ENCODE measurements around the gene CHN2.

Gene CHN2

DNA sequence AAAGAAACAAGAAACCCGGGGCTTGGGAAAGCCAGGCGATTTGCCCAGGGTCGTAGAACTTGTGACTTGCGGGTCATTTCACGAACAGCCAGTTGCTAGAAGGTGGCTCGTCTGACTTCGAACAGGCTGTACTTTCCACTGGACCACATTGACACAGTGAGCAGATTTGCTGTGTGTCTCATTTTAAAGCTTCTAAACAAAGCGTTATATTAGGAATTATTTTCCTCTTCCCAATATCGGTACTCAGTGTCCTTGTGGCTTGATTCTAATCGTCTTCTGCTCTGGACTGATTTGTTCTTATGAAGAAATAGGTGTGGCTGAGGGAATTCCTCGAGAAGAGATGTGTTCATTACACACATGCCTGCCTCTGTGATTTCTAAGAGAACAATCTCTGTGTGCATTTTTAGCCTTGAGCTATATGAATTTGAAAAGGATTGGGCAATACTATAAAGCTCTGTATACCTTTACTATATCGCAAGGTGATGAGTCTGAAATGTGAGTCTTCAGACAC, 219.1 kb downstream of the CHN2 start:
- no peak for DNase-seq

DNA sequence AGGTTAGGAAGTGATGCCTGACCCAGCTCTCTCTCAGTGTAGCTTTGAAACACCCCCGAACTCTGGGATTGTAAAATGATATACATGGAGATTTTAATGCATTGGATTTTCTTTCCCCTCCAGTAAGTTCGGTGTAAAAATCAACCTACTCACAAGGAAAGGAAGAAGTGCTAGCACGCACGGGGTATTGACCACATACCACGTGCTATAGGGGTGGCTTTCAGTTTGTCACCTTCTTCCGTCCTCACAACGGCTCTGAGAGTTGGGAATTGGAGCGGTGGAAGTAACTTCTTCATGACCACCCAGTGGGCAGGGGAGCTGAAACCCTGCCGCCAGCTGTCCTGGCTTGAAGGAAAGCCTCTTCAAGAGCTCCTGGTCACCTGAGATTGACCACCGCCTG, 219.6 kb downstream of the CHN2 start:
- no peak for DNase-seq

DNA sequence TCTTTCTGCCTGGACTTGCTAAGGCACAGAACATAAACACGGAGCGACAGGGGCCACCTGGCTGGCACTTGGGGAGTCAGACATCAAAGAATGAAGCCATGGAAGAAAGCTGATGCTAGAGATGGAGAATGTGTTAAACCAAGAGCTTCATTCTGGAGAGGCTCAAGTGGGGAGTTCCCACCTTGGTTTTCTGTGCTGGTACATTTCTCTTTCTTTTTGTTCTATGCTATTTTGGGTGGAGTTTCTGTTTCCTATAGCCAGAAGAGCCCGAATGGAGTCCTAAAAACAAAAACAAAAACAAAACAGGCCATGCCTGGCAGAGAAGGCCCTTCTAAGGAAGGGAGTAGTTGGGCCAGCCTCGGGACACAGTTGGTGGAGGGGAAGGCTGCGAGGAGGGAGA, 220.6 kb downstream of the CHN2 start:
- DNase-seq: no peak

DNA sequence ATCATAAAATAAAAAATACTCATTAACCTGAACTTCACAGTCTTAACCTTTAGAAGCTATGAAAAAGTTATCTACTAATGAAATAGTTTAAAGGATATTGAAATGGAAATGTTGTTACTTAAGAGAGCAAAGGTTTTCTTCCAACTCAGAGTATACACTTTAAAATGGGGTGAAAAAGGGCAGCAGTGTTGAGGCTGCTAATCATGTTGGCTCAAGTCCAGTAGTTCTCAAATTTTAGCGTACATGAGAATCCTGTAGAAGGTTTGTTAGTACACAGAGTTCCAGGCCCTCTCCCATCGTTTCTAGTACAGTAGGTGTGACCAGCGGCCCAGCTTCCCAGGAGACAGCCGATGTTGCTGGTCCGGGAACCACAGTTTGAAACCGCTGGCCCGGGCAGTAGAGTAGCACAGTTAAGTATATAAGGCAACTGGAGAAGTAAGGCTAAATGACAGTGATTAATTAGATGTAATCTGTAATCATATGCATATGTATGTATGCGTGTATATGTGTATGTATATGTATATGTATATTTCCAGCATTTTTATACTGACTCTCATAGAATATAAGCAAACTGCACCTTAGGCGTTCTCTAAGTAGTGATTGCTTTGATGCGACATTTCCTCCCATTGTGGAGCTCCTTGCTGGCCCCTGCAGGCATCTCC, 221.8 kb downstream of the CHN2 start:
- DNase-seq: no peak

DNA sequence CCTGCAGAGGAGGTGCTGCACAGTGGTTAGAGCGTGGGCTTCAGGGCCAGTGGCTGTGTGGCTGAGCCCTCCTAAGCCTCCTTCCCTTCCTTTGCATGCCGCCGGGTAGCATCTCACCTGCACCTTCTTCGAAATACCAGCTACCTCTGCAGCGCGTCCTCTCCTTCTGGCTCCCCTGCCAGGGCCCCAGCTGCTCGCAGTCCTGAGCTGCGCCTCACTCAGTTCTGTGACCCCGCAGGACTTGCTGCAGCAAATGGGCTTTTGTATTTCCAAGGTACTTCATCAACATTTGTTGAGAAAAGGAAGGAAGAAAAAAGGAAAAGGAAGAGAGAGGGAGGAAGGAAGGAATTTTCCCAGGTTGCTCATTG, 222.3 kb downstream of the CHN2 start:
- no peak for DNase-seq

DNA sequence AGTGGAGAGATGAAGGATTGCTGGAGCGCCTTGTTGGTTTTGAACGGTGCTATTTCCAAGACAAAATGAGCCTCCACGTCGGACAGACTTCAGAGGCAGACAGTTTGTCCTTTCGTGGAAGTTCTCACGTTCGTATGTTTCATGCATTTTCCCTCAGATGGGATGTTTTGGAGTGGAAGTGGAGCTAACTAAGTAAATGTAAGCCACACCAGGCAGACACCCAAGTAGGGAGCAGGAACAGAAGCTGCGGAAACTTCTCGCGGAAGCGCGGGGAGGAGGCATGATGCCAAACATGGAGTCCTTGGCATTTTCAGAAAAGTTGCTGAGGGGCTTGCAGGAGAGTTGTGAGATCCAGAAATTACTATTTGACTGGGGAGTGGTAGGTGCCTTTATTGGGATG, 223.5 kb downstream of the CHN2 start:
- no peak for DNase-seq

DNA sequence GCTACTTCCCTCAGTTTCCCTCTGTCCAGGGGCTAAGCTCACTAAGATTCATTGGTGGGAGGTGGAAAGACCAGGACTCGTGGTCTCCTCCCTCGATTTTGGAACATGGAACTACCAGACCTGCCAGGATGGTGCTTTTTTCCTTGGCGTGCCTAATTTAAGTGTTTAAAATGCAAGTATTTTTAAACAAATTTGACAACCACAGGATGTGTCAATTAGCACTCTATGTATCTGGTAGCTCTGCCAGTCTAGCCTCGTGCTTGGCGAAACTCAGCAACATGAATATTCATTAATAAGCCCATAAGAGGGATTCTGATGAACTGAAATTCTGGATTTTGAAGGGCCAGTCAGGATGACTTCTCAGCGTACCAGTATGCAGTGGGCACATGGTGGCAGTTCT, 224.1 kb downstream of the CHN2 start:
- no peak for DNase-seq

DNA sequence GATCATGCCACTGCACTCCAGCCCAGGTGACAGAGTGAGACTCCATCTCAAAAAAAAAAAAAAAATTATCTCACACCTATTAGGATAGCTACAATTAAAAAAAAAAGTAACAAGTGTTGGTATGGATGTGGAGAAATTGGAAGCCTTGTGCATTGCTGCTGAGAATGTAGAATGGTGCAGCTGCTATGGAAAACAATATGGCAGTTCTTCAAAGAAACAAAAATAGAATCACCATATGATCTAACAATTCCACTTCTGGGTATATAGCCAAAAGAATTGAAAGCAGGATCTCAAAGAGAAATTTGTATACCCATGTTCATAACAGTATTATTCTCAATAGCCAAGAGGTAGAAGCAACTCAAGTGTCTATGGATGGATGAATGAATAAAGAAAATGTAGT, 225.4 kb downstream of the CHN2 start:
- no peak for DNase-seq

DNA sequence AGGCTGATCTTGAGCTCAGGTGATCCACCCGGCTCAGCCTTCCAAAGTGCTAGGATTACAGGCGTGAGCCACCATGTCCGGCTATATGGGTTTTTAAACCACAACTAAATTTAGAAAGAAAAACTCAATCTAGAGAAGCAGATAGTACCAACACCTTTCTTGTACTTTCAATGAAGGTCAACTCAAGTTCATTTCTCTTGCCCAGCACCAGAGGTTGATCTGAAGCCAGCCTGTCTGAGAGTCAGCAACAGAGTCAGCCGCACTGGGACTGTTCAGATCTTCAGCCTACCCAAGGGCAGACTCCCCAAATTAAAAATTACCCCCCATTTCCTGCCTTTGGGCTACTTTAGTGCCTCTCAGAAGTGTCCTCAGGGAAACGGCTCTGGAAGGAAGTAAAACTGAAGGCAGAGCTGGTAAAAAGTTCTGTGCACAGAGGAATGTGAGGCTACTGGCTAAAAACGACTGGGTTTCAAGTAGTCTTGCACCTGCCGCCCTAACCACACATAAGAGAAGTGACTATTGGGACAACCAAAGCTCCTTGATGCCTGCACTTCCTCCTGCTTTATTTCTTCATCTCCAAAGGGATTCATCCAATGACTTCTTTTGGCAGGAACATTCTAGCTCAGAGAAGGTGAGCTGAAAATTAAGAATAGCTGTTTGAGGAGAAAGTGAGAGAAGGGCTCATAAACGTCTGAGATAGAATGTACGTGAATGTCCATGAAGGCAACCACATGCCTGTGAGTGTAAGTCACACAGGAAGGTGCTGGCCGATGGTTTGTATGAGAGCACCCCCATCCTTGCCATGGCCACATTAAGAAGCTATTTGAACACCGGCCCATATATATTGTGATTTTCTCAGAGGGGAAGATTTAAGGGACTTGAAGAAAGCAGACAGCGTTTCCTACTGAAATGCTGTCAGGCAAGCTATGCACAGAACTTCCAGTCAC, 226.7 kb downstream of the CHN2 start:
- no peak for DNase-seq

DNA sequence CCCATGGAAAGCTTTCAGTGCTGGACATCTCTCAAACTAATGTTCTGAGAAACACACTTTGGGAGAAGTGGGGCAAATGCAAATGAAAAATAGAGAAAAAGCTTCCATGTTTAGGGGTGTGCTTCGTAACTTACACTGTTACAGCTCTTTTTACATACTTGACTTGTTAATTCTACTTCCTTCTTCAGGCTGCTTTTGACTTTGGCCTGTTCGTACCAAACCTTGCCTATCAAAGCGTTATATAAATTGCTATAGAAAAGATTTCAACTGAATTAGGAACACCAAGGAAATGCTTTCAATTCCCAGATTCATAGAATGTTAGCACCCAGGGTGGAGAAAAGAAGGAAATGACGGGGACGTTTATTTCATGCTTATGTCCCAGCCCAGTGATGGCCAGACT, 228.3 kb downstream of the CHN2 start:
- no peak for DNase-seq

DNA sequence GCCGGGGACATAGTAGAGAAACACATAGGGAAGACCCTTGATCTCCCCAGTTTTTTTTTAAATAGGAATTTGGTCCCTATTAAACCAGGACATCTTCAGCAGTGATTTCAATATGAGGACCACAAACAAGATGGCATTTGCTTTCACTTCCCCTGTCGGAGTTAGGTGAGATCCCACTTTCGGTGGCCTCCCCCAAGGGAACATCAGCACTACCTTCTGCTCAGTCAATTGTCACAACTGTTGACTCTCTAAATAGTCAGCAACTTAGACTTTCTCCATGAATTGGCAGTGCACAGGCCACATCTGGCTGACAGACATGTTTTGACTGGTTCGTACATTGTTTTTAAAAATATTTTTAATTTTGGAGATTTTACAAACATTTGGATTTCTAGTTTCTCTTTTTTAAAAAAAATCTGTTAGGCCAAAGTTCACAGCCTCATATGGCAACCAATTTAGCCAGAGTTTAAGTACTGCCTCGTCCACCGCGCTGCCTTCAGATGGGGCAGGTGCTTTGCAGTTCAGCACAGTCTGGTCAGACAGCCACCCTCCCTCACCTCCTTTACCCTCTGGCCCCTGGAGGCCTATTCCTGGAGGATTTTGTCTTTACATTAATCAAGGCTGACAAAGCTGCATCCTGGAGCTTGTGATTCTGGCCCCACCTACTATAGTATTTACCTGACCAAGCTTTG, 229.9 kb downstream of the CHN2 start:
- DNase-seq: no peak

DNA sequence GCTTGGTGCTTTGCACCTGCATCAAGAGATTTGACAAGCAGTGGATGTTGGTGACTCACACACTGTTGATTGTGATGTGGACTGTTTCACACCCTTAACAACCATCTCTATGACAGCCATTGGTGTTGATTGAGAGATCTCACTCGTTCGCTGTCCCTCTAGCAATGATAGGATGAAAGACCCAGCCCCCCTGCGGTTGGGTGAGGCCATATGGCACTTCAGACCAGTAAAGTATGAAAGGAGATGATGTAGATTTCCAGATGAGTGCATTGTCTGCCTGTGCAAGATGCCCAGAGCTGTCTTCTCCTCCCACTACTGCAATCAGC, 230.4 kb downstream of the CHN2 start:
- no peak for DNase-seq

DNA sequence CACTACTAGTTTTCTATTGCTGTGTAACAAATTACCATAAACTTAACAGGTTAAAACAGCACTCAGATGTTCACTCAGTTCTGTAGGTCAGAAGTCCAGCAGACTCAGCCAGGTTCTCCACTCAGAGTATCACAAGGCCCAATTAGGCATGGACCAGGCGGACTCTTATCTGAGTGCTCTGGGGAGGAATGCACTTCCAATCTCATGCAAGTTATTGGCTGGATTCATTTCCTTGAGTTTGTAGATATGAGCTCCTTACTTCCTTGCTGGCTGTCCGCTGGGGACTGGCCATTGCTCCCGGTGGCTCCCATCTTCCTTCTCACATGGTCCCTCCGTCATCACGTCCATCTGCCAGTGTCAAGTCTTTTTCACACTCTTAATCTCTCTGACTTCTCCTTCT, 232.0 kb downstream of the CHN2 start:
- DNase-seq: no peak

DNA sequence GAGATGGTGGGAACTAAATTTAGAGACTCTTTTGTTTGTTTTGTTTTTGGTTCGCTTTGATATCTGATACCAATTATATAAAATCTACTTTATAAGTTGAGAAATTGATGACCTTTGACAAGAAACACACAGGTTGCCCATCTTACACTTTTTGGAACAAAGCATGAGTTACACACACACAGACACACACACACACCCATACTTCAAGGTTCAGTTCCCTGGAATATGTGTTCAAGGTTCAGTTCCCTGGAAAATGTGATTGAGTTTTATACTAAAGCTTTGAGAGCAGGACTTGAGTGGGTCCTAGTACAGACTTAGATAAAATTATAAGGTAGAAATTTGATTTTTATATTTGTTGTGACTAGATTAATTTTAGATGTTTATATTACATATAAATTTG, 234.8 kb downstream of the CHN2 start:
- no peak for DNase-seq

DNA sequence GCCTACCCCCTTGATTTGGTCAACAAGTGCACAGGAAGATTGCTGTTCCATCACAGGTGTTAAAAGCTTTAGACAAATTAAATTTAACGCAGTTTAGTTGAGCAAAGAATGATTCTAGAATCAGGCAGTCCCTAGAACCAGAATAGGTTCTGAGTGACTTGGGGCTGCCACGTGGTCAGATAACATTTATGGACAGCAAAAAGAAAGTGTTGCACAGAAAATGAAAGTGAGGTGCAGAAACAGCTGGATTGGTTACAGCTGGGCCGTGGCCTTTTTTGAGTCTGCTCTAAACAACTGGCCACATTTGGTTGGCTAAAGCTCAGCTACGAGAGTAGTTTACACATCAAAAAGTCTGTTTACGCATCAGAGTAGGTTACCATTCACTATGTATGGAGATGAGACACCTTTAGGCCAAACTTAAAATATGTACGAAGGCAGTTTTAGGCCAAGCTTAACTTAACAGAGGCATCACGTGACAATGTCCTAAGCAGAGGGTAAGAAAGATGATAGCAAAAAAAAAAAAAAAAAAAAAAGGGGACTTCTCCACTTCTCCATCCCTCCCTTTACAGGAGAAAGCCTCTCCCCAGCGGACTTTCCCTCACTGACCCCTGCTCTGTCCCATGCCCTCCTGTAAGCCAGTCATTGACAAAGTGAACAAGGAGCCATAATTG, 235.8 kb downstream of the CHN2 start:
- no peak for DNase-seq

DNA sequence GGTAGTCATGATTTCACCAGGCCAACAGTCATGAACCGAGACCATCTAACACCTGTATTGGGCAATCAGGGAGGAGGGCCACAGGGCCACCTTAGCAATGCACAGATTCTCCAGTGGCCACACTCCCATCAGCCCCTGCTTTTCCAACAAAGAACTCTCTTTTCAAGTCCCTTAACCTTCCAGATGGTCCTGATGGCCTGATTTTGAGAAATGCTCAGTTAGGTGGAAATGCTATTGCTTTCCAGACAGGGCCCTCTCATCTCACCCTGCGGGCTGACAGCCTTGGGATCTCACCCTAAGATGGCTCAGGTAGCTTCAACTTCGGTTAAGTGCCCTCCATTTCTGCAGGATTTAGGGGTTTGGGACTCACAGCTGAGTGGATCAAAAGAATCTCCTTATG, 237.1 kb downstream of the CHN2 start:
- no peak for DNase-seq

DNA sequence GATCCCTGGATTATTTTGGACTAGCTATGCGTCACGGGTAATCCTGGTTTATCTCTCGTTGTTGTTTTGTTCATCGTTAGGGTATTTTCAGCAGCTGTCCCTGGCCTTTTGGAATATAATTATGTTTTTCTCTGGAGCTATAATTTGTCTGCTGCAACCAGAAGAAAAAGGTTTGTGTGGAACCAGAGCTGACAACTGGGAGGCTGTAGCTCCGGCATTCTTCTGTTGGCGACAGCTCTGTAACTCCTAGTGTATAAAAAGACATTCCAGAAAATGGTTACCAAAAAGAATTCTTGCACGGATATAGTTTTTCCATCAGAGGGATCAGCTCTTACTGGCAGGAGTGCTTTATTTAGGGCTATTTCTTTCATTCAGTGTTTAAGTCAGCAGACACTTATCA, 238.1 kb downstream of the CHN2 start:
- DNase-seq: no peak

DNA sequence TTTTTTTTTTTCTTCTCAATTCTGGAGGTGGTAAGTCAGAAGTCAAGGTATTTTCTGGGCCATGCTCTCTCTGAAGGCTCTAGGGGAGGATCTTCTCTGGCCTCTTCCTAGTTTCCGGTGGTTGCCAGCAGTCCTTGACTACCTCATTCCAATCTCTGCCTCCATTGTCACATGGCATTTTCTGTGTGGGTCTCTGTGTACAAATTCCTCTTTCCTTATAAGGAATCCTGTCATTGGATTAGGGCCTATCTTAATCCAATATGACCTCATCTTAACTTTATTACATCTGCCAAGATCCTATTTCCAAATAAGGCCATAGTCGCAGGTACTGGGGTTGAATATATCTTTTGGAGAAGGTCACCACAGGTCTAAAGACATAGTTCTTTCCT, 239.8 kb downstream of the CHN2 start:
- no peak for DNase-seq

DNA sequence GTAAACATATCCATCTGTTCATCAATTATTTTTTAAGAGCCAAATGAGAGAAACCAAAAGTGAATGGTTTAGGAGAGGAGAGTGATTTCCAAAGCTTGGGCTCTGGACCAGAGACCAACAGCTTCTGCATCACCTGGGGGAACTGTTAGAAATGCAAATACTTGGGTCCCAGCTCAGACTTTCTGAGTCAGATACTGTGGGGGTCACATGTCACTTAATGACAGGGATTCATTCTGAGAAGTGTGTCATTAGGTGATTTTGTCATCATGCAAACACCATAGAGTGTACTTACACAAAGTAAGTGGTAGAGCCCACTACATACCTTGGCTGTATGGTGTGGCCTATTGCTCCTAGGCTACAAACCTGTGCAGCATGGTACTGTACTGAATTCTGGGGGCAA, 240.6 kb downstream of the CHN2 start:
- no peak for DNase-seq

DNA sequence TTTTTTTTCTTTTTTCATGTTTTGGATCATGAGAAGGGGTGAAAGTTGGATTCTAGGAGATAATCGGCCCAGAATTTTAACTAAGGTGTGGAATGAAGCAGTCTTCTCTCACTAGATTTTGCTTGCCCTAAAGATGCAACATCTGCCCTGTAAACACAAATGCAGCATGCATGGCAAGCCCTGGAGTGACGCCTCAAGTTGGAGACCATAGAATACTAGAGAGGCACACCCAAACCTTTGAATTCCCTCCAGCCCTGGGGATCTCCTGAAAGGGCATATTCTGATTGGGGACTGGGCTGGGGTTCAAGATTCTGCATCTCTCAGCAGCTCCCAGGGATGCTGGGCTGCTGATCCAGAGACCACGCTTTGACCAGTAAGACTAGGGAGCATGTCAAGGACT, 241.3 kb downstream of the CHN2 start:
- DNase-seq: no peak

DNA sequence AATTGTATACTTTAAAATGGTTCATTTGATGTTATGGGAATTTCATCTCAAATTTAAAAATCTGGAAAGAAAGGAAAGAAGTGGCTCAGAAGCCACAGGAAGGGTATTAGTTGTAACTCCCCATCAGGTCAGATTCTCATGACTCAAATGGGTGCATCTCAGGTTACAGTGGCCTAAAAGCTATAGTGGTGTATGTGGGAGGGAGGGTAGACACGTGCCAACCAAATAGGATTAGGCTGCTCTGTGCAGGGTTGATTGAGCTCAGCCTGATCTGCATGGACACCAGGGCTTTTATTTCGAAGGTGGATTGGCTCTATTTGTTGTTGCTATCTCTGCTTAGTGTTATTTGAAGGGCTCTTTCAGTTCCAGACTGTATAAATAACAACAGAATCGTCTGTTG, 247.6 kb downstream of the CHN2 start:
- DNase-seq: no peak

DNA sequence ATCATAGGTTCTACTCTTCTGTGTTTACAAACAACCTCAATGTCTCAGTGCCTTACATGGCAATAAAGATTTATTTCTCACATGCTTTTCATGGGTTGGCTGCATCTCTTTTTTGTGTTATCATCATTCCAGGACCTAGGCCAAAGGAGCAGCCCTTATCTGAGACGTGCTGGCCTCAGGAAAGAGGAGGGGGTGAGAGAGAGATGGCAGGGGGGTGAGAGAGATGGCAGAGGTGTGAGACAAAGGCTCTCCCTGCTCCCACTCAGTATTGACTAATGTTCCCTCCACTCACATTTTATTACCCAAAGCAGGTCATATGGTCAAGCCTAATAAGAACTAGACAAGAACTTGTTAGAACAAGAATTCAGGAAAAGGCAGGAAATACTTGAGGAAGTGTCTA, 249.0 kb downstream of the CHN2 start:
- DNase-seq: no peak

DNA sequence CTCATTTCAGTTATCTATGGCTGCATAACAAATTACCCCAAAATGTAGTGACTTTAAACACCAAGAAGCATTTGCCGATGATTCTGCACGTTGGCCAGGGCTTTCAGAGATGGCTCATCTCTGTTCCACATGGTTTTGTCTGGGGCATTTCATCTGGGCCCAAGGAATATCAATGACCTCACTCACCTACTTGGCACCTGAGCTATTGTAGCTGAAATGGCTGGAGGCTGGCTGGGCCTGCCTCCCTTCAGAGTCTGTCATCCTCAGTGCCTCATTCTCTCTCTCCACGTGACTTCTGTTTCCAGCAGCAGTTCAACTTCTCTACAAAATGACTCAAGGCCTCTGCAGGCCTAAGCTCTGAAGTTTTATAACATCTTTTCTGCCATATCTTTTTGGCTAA, 249.7 kb downstream of the CHN2 start:
- DNase-seq: no peak

DNA sequence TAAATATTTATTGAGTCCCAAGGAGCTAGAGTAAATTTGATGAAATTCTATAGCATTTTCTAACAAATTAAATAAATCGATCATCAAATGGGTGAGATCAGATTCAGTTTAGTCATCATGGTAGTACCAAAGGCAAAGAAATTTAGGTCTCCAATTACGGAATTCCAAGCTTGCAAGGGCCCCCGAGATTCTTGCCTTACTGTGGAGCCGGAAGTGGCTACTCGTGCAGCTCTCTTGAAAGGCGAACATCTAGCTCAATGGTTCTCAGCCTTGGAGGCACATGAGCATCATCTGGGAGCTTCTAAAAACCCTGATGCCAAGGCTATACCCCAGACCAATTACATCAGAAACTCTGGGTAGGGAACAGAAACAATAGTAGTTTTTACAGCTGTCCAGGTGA, 251.2 kb downstream of the CHN2 start:
- DNase-seq: no peak

Data from NCI-H1417 treated with DMSO at 0.1 percent for 48 hours (cell line).